HG03095 (cell line): Measurements from ENCODE around the gene RTN1.

Experiments
- ATAC-seq: cut with Tn5 transposase; IDR thresholded peaks from one replicate; pipeline ENCODE4 v1.9.1; 2021; ENCODE audit warnings: moderate library complexity; ENCODE audit not compliant: unreplicated experiment

Gene RTN1, protein sequence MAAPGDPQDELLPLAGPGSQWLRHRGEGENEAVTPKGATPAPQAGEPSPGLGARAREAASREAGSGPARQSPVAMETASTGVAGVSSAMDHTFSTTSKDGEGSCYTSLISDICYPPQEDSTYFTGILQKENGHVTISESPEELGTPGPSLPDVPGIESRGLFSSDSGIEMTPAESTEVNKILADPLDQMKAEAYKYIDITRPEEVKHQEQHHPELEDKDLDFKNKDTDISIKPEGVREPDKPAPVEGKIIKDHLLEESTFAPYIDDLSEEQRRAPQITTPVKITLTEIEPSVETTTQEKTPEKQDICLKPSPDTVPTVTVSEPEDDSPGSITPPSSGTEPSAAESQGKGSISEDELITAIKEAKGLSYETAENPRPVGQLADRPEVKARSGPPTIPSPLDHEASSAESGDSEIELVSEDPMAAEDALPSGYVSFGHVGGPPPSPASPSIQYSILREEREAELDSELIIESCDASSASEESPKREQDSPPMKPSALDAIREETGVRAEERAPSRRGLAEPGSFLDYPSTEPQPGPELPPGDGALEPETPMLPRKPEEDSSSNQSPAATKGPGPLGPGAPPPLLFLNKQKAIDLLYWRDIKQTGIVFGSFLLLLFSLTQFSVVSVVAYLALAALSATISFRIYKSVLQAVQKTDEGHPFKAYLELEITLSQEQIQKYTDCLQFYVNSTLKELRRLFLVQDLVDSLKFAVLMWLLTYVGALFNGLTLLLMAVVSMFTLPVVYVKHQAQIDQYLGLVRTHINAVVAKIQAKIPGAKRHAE

DNA sequence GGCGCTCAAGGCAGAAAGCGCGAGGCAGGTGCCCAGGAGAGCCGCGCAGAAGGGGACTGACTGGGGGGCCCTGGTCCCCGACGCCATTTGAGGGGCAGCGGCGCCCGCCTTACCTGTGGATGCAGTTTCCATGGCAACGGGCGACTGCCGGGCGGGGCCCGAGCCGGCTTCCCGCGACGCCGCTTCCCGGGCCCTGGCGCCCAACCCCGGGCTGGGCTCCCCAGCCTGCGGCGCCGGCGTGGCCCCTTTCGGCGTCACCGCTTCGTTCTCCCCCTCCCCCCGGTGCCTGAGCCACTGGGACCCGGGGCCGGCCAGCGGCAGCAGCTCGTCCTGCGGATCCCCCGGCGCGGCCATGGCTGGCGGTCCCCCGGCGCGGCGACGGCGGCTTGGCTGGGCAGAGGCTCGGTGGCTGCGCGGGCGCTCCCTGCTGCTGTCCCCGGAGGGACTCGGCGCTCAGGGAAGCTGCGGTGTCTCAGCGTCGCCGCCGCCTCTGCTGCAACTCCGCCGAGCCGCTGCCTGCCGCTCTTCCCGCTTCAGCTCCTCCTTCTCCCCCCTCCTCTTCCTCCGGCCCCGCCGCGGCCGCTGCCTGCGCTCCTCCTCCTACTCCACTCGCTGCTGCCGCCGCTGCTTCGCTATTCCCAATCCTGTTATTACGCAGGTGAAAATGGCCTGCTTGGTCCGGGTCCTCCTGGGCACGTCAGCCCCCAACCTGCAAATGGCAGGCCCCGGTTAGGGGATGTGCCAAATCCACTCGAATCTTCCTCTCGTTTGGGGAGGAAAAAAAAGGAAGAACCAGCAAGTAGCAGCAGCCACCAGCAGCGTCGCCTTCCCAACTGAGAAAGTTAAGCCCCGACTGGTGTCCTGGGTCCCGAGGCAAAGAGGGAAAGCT lies at the start of gene RTN1:
Gene RTN1, minus strand, starts transcription at position 500 of the 889 bp plus-strand sequence. Its CDS starts 146 bp downstream, at position 354.
- ATAC-seq, result no peak

DNA sequence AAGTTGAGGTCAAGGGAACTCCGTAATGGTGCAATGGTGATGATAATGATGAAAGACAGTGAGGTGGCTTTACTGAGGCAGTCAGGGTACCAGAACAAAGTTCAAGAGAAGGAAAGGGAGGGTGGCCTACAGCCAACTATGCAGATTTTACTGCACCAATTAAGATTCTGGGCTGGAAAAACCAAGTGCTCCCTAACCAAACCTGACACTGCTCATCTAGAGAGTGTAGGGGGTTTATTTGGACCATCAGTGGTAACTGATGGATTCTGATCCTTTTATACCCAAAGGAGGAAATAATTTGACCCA lies 49.8 kb upstream of the RTN1 start:
- ATAC-seq, result no peak

DNA sequence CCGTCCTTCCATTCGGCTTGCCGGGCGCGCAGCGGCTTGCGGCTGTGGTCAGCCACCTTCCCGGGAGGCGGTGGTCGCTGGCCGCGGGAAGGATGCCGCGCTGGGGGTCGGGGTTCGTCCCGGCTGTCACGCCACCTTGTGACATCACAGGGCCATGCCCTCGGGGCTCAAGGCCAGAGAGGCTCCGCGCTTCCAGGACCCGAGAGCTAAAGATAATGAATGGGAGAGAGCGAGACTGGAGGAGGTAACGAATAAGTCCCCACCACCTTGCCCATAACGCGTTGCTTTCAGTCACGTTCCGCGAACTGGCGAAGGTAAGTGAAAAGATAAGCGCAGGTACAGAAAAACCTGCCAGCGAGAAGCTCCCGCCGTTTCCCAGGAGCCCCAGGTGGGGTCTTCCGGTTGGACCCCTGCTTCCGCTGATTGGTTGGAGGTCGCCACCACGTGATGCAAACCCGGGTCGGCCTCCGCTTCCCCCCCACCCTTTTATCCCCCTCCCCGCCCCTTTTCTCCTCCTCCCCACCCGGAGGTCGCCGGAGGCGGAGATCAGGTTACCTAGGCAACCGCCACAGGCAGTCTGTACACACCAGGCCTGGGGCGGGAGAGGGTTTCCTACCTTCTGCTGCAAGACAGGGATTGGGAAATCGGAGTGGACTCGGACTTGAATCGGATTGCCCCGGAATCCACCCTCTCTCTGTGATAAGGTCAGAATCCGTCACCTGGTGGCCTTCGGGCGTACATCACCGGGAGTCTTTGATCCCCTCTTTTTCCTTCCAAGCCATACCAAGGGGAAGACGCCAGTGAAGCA lies 49.2 kb upstream of the RTN1 start, which contains the start of gene LRRC9:
Gene LRRC9, plus strand, starts transcription at position 575 of the 808 bp plus-strand sequence.
- ATAC-seq, result no peak

- ATAC-seq, result no peak
Measured at GRCh38 chr14:59918824-59919569, 48.4 kb upstream of the RTN1 start.

DNA sequence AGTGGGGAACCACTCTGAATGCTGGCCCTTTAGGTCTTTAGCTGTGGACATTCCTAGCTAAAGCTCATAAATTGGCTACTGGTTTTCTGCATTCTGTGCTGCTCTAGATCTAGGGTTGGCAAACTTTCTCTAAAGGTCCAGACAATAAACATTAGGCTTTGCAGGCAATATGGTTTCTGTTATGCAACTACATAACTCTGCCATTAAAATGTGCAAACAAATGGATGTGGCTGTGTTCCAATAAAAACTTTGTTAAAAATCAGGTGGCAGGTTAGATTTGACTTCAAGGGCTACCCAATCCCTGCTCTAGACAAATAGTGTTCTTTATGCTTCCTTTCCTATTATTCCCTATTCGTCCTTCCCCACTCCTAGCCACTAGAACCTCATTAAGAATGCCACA lies 42.6 kb upstream of the RTN1 start:
- no peak for ATAC-seq

GRCh38 chr14:59912443-59912842 lies 41.9 kb upstream of the RTN1 start:
- no peak for ATAC-seq

GRCh38 chr14:59905188-59905587 lies 34.6 kb upstream of the RTN1 start:
- no peak for ATAC-seq

DNA sequence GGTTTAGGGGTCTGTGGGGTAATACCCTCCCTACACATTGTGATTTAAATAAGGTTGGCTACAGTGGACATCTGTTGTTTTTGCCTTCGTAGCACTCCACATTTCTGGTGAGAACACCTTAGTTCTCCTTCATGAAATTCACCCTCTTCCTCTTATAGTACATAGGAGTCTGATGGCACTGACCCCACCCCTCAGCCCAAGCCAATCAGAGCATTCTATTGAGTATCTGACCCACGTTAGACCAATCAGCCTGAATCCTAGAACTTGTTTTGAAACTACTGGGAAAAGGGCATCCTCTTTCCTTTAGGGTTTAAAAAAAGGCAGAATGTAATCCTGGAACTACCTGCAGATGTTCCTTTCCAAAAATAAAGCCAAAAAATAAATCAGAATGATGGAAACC lies 33.6 kb upstream of the RTN1 start:
- no peak for ATAC-seq

DNA sequence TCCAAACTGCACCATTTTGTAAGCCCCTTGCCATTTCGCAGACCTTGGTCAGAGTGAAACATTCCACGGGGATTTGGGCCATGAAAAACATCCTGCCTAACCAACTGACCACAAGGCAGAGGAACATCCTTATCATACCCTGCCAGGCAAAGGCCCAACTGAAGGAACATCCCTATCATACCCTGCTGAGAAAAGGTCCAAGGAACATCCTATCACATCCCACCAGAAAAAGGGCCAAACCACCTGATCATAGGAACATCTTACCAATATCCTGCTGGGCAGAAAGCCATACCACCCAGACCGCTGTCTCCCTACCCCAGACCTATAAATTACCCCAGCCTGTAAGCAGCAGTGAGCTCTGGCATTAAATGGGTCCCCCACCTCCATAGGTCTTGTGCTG lies 30.0 kb upstream of the RTN1 start:
- ATAC-seq, result no peak

DNA sequence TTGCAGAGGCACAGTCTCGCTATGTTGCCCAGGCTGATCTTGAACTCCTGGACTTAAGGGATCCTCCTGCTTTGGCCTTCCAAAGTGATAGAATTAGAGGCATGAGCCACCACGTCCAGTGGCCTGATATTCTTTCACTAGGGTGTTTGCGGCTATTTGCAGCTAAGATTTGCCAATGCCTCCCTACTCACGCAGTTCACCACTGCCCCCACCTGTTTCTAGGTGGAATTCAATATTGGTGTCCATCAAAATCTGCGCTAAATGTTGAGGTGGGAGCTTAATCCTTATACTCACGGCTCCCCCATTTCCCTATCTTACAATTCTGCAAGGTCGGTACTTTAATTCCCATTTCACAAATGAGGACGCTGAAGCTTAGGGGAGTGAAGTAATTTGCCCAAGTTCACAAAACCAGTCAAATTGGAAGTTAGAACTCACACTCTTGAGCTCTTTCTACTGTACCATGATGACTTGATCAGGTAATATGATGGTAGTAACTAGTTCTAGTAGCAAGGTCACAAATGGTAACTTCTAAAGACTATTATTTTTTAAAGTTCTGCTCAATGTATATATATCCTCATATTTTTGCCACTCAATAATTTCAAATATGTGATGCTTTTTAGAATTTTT lies 27.3 kb upstream of the RTN1 start:
- ATAC-seq, result no peak

GRCh38 chr14:59895721-59896120 lies 25.1 kb upstream of the RTN1 start:
- no peak for ATAC-seq

GRCh38 chr14:59890676-59891075 lies 20.1 kb upstream of the RTN1 start:
- no peak for ATAC-seq

GRCh38 chr14:59882957-59883356 lies 12.4 kb upstream of the RTN1 start:
- ATAC-seq, result no peak

- ATAC-seq, result no peak
Measured at GRCh38 chr14:59871166-59871495, 555 bp upstream of the RTN1 start.

- ATAC-seq, result no peak
Measured at GRCh38 chr14:59869381-59870255, 958 bp downstream of the RTN1 start.

DNA sequence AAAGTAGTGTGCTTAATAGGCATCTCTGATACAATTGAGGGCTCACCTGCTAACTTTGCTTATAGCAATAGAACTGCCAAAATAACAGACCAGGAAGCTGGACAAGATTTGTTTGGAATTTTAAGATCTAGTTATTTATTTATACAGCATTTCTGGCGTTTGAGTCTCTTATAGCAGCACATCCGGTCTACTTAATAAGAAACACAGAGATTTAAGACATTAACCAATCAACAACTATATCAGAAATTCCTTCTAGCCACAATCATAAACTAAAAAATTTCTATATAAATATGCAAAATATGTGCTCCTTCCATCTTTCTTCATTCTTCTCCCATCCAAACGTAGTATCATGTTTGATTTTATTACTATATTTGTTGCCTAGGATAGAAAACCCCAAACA lies 2.6 kb downstream of the RTN1 start:
- no peak for ATAC-seq

- ATAC-seq, result no peak
Measured at GRCh38 chr14:59863806-59864525, 6.6 kb downstream of the RTN1 start.

- ATAC-seq, result no peak
Measured at GRCh38 chr14:59857328-59857727, 13.2 kb downstream of the RTN1 start.
